IPS-NIHi11 (cell line): ENCODE data around the gene DYNC1I1.

Source experiments
- DNase-seq: peaks from one replicate; pipeline ENCODE4 v3.0.0; 2012; ENCODE audit warnings: mixed read lengths, low spot score

Gene DYNC1I1

DNA sequence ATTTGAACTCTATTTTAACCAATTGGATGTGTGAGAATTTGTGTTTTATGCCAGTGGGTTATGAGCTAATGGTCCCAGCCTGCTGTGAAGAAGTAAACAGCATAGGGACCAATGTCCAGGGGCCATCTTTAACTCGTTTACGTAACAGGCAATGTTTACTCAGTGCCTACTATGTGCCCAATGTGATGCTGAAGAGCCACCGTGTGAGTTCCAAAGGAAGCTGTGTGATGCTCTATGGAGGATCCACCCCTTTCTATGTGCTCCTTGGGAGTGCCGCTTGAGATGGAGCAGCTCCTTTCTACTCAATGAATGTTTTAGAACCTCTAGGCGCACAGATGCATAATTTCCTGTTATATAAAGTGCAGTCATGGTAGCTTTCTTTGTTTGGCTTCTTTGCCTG lies 21.3 kb downstream of the DYNC1I1 start:
- no peak for DNase-seq

DNA sequence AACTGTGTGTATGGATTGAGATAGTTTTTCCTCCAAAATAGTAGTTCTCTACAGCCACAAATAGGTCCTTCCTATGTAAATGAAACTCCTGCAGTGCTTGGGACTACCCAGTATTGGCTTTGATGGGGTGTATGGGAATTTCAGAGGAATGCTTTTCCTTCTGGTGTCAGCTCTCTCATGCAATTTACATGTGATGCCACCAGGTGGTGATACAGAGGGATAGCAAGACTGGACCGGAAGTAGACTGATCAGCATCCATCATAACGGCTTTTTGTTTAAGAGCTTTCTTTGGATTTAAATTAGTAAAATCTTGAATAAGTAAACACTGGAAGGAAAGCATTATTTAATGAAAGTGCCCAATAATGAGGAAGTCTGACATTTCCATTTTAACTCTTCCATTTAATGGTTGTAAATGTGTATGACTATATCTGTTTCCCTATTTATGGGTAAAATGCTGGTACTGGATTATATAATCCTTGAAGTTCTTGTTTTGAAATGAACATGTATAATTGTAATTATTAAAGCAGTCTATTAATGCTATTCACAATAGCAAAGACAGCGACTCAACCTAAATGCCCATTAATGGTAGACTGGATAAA lies 22.7 kb downstream of the DYNC1I1 start:
- peak; percentile 44 for DNase-seq

- DNase-seq = no peak
These were observed 24.3 kb downstream of the DYNC1I1 start for GRCh38 chr7:95796617-95797016.

DNA sequence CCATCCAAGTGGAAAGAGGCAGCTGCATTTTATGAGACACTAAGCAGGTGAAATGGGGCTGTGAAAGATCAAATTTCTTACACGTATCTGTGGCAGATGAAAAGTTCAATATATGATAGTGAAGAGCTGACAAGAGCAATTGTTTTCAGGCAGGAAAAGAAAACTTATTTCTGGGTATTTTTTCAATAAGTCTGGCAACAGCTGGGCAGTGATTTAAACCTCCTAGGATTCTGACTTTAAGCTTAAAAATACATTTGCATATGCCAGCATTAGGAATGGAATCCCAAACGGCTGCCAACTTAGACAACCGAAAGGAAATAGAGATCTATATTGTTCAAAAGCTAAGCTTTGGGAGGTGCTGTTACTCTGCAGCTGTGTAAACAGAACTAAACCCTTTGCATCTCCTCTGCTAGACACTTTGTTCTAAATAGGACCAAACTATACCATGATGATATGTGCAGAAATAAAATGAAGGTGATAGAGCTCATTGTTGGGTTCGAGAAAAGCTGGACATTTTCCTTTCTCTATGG lies 26.1 kb downstream of the DYNC1I1 start:
- DNase-seq = no peak

GRCh38 chr7:95800787-95801186 lies 28.4 kb downstream of the DYNC1I1 start:
- DNase-seq = no peak

- no peak for DNase-seq
These were observed 29.9 kb downstream of the DYNC1I1 start for GRCh38 chr7:95802270-95802669.

GRCh38 chr7:95804052-95804451 lies 31.7 kb downstream of the DYNC1I1 start:
- DNase-seq = no peak

DNA sequence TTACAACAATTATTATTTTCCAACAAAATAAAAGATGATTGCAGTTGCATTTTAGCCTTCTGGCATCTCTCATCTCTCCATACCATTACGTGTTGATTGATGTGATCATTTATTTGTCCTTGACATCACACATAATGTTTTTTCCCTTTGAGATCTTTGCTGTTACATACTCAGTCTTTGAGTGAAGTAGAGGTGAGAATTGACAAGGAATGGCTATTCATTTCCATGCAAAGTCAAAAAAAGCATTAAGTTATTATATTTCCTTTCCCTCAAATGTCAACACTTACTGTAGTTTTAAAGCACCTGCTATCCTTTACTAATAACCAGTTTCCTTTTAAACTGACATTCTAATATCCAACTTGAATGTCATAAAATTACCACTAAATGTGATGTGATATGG lies 33.6 kb downstream of the DYNC1I1 start:
- no peak for DNase-seq

GRCh38 chr7:95808396-95808795 lies 36.0 kb downstream of the DYNC1I1 start:
- peak; percentile 13 for DNase-seq

DNA sequence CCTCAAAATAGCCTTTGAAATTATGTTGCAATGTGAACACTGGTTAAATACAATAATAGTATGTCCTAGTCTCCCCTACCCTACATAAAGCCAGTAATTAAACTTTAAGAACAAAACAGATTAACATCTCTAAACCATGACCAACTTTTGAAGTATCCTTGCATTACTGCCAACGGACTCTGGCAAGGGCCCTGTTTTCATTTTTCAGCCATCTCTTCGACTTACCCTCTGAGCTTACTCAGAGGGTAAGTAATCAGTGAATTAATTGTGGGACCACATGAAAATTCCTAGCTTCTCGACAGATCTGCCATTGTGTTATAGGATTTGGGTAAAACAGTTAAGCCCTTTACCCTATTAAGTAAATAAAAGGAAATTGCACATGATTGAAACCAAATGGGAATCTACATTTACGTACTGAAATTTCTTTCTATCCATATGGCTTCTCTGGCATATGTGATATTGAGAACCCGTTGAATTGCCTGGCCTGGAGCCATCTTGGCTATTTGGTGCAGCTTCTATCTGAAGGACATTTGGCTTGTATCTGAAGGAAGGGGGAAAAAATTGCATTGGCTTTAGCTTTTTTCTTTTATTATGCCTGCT lies 39.6 kb downstream of the DYNC1I1 start:
- DNase-seq = no peak

- DNase-seq = no peak
These were observed 42.4 kb downstream of the DYNC1I1 start for GRCh38 chr7:95814721-95815120.

GRCh38 chr7:95817866-95818640 lies 45.7 kb downstream of the DYNC1I1 start:
- no peak for DNase-seq

GRCh38 chr7:95820778-95821177 lies 48.4 kb downstream of the DYNC1I1 start:
- DNase-seq = no peak

GRCh38 chr7:95822717-95823116 lies 50.4 kb downstream of the DYNC1I1 start:
- DNase-seq = no peak

DNA sequence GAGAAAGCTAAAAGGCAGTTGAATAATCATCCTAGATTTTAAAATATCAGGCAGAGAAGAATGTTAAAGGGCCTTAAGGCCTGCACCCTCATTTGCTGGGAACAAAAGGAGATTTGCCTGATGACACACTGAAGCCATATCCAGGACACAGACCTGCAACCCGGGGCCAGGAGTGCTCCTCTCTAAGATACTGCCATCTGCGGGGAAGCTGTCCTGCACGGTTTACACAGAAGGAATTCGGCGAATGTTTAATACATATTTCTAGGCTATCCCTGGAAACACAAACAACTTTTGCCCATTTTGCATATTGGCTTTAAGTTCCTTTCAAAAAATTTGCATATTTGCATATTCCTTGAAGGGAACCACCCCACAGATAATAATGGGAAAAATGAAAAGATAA lies 52.3 kb downstream of the DYNC1I1 start:
- no peak for DNase-seq

- DNase-seq = no peak
These were observed 56.8 kb downstream of the DYNC1I1 start for GRCh38 chr7:95828824-95829790.

DNA sequence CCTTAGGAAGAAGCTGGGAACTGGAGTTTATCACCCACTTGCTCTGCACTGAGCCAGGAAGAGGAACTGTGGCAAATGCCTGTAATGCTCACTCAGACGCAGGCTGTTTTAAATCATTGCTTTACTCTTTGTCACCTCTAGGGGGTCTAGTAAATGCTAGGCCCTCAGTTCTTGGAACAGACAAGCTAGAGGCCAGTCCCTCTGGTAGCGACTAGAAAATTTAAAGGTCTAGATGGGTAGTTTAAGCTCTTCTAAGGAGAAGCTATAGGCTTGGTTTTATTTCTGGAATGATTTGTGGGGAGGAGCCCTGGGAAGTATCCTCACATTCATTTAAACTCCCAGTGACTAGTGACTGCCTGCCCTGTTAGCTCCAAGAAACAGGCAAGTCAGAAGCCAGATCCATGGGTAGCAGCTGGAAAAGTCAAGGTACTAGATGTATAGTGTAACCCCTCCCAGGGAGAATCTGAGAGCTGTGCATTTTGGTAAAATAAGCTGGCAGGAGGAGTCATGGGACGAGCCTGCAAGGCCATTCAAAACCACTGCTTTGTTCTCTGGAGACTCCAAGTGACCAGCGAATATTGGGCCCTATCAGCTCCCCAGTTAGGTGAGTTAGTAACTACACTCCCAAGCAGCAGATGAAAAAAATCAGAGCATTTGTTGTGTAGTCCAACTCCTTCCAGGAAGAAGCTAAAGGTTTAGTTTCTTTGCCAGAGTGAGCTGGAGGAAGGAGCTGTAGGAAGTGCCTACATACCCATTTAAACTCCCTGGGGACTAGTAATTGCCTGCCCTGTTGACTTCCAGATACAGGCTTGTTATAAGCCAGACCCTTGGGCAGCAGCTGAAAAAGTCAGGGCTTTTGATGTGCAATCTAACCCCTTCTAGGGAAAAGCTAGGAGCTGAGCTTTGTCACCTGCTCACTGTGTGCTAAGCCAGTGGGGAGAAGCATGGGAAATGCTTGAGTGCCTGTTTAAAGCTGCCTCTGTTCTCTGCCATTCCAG lies 68.9 kb downstream of the DYNC1I1 start:
- DNase-seq = peak; percentile 66

DNA sequence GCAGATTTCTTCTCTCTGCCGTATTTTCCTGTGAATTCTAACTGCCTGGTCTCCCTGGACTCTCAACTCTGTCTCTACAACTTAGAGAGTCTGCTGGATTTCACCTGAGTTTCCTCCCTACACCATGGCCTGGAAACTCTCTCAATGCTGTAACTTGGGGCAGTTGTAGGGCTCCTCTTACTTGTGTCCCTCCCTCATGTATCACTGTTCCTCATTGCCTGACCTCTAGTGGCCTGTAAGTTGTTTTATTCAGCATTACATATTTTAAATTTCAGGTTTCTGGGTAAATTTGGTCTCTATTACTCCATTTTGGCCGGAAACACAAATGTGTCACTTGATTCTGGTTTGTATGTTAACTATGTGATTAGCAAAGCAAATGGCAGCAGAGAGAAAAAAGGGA lies 70.9 kb downstream of the DYNC1I1 start:
- peak; percentile 28 for DNase-seq

GRCh38 chr7:95845007-95845406 lies 72.7 kb downstream of the DYNC1I1 start:
- DNase-seq = no peak

DNA sequence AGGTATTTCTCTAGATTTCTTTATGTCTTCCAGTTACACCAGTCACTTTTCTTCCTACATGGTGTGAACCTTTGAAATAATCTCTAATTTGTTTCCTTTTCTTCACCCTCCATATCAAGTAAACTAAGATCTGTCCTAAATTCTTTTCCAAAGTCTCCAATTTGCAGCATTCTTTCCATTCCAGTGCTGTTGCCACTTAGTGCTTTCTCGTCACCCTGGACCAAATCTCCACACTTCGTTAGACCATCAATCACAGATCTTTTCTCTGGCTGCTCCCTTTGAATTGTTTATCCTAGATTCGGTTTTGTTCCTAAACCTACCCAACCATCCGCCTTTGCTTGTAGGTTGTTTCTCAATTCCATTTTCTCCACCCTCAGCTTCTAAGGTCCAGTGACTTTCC lies 74.7 kb downstream of the DYNC1I1 start:
- no peak for DNase-seq

DNA sequence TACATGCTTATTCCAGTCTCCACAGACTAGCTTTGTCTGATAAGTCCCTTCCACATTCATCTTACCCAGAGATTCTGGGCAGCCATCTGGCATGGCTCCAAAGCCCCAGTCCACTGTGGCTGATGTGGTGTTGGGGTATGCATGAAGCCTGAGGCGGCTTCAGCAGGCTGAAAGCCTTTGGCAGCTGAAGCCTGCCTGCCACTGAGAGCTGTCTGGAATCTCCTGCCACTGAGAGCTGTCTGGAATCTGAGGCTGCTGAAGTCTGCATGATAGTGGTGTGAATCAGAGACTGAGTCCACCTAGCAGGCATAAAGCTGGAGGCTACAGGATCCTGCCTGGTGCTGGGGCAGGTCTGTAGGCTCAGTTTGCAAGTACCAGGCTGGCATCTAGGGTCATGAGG lies 87.1 kb downstream of the DYNC1I1 start:
- peak; percentile 10 for DNase-seq
